Transverse colon (tissue), 3 donors: ENCODE data around the gene ZNF865.

Experiments
- POLR2A ChIP-seq: fragments of 450-650 bp; IDR thresholded peaks from one replicate; pipeline ENCODE4 v1.6.1; 2016; ENCODE audit warnings: antibody characterized with exemption, mild to moderate bottlenecking, moderate library complexity
- TF ChIP-seq, protein P1 (sequence below), 5 experiments: fragments of 200-600 bp in 3 of 5; fragments of 450-650 bp in 2 of 5; sonication (generic) in 3 of 5; IDR thresholded peaks; 1 replicate in 2 of 5; 2 replicates in 3 of 5; pipeline ENCODE4 v1.5.1; 2016 to 2017; ENCODE audit warnings: antibody characterized with exemption in 5 of 5, inconsistent platforms in 3 of 5, mild to moderate bottlenecking in 2 of 5, moderate library complexity in 1 of 5

DNA sequence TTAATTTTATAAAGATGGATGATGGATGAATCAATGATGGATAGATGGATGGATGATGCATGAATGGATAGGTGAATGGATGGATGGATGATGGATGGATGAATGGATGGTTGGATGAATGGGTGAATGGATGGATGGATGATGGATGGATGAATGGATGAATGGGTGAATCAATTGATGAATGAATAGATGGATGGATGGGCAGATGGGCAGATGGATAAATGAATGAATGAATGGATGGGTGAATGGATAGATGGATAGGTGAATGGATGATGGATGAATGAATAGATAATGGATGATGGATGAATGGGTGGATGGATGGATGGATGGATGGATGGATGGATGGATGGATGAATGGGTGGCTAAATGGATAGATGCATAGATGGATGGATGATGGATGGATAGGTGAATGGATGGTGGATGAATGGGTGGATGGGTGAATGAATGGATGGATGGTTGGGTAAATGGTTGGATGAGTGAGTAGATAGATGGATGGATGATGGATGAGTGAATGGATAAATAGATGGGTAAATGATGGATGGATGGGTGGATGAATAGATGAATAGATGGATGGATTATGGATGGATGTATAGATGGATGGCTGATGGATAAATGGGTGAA is 37.6 kb upstream of the ZNF865 start:
- TF ChIP-seq, protein P1, sequence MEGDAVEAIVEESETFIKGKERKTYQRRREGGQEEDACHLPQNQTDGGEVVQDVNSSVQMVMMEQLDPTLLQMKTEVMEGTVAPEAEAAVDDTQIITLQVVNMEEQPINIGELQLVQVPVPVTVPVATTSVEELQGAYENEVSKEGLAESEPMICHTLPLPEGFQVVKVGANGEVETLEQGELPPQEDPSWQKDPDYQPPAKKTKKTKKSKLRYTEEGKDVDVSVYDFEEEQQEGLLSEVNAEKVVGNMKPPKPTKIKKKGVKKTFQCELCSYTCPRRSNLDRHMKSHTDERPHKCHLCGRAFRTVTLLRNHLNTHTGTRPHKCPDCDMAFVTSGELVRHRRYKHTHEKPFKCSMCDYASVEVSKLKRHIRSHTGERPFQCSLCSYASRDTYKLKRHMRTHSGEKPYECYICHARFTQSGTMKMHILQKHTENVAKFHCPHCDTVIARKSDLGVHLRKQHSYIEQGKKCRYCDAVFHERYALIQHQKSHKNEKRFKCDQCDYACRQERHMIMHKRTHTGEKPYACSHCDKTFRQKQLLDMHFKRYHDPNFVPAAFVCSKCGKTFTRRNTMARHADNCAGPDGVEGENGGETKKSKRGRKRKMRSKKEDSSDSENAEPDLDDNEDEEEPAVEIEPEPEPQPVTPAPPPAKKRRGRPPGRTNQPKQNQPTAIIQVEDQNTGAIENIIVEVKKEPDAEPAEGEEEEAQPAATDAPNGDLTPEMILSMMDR (IDR thresholded peaks at IDR 0.05): no peak
- no peak for TF ChIP-seq POLR2A
